GM19397 (cell line): Measurements from ENCODE around the gene FGF4.
"Not testable (repeated sequence)": the region's sequence is repeated elsewhere in the genome, so short reads cannot be mapped to it uniquely, and the experiment has no call there.

Experiments
- ATAC-seq: cut with Tn5 transposase; IDR thresholded peaks from one replicate; pipeline ENCODE4 v1.9.1; 2021; ENCODE audit warnings: mild to moderate bottlenecking, moderate library complexity; ENCODE audit not compliant: unreplicated experiment

The FGF4 gene

DNA sequence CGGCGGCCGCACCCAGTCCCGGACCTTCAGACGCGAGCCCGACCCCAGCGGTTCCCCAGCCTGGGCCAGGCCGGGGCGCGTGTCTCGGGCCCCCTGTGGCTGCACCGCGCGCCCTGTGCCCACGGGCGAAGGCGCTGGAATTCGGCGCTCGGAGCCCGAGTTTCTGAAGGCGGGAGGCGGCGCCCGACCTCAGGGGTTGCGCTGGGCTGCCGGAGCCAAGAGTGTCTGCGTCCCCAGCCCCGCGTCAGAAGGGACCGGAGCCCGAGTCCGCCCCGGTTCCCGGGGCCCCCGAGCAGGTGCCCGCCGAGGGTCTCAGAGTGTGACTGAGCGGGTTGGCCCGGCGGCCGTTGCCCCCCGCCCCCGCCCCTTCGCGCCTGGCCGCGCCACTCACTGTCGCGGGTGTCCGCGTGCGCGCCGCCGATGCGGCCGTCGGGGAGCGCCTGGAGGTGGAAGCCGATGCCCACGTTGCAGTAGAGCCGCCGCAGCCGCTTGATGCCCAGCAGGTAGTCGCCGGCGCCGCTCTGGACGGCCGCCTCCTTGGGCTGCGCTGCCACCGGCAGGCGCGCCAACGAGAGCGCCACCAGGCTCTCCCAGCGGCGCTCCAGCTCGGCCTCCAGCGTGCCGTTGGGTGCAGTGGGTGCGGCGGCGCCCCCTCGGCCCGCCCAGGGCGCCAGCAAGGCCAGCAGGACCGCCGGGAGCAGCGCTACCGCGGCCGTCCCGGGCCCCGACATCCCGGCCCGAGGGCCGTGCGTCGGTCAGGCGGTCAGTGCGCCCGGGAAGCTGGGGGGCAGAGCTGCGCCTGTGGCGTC is 583 bp downstream of the FGF4 start:
- ATAC-seq: no peak

DNA sequence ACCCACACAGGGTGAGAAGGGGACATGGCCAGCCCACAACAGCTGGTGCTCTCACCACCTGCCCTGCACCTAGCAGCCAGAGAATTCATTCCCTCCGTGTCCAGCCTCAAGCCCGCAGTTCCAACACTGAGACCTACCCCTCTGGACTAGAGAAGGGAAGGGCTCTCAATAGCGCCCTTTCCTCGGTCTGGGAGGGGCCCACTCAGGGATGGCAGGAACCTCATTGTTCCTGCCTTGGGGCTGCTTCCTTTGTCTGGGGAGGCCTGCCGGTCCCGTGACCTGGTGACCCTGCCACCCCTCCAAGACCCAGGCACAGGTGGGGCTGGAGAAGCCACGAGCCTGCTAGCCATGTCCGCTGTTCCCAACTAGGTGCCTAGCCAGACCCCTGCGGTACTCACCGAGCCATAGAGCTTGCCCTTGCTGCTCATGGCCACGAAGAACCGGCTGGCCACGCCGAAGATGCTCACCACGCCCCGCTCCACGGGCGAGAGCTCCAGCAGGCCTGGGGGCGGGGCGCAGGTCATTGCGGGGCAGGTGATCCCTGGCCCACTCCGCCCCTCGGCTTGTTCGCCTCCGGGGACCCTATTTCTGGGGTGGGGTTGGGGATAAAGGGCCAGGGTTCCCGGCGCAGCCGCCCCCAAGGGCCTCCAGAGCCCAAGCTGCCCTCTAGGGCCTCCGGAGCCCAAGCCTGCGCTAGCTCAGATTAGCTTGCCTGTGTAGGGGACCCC is 1.4 kb downstream of the FGF4 start:
- no peak for ATAC-seq

DNA sequence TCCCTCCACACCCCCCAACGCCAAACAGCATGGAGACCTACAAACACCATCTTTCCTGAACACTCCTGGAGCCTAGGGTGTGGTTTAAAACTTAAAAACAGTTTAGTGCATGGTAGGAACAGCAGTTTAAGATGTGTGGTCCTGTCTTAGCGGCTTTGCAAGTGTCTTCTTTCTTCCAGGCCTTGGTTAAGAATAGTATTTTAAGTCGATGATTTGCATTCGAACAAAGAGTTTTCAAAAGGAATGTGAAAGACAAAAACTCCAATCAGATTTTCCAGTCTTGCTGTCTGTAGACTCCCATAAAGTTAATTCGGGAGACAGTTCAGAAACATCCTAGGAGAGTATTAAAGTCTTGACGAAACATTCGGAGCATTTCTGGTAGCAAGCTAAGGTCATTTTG is 3.7 kb downstream of the FGF4 start:
- ATAC-seq: no peak

DNA sequence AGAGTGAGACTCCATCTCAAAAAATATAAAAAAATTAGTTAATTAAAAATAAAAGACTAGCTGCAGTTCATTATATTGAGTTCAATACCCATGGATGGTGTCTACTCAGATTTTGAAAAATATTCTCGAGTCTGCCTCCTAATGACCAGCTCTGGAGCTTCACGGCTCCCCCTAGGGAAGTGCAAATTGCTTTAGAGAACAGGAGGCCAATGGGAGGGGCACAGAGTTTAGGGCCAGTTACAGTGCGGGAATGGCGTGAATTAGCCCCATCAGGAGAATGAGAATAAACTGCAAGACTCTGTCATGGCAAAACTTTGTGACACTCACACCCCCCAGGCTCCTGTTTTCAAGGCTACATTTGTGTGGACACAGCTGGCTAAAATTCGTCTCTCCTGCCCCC is 4.6 kb downstream of the FGF4 start:
- no peak for ATAC-seq

GRCh38 chr11:69765498-69765995 is 9.6 kb downstream of the FGF4 start:
- no peak for ATAC-seq

DNA sequence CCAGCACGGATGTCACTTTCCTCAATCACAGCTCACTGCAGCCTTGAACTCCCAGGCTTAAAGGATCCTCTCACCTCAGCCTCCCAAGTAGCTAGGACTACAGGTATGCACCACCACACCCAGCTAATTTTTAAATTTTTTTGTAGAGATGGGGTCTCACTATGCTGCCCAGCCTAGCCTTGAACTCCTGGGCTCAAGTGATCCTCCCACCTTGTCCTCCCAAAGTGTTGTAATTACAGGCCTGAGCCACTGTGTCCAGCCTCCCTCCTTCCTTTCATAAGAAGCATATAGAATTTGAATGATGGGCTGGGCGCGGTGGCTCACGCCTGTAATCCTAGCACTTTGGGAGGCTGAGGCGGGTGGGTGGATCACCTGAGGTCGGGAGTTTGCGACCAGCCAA is 10.2 kb downstream of the FGF4 start:
- not testable (repeated sequence) for ATAC-seq

GRCh38 chr11:69760319-69760718 is 14.8 kb downstream of the FGF4 start:
- ATAC-seq: no peak

GRCh38 chr11:69752890-69753289 is 22.3 kb downstream of the FGF4 start:
- no peak for ATAC-seq

GRCh38 chr11:69750875-69751597 is 24.1 kb downstream of the FGF4 start:
- ATAC-seq: no peak

GRCh38 chr11:69750108-69750850 is 24.9 kb downstream of the FGF4 start:
- ATAC-seq: no peak

DNA sequence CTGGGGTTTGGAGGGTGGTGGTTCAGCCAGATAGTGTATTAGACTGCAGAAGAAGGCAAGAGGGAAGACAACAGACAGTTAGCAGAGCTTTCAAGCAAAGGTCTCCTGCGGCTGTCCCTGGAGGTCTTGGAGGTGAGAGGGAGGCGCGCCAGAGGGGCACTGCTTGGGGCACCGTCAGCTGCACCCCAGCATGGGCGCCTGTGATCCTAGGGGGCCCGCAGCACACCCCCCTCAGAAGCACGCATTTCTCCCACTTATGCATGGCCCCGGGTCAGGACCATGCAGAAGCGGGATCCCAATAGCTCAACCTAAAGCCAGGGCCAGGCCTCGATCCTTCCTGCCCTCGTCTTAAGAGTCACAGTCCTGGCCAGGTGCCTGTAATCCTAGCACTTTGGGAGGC is 26.5 kb downstream of the FGF4 start:
- no peak for ATAC-seq

DNA sequence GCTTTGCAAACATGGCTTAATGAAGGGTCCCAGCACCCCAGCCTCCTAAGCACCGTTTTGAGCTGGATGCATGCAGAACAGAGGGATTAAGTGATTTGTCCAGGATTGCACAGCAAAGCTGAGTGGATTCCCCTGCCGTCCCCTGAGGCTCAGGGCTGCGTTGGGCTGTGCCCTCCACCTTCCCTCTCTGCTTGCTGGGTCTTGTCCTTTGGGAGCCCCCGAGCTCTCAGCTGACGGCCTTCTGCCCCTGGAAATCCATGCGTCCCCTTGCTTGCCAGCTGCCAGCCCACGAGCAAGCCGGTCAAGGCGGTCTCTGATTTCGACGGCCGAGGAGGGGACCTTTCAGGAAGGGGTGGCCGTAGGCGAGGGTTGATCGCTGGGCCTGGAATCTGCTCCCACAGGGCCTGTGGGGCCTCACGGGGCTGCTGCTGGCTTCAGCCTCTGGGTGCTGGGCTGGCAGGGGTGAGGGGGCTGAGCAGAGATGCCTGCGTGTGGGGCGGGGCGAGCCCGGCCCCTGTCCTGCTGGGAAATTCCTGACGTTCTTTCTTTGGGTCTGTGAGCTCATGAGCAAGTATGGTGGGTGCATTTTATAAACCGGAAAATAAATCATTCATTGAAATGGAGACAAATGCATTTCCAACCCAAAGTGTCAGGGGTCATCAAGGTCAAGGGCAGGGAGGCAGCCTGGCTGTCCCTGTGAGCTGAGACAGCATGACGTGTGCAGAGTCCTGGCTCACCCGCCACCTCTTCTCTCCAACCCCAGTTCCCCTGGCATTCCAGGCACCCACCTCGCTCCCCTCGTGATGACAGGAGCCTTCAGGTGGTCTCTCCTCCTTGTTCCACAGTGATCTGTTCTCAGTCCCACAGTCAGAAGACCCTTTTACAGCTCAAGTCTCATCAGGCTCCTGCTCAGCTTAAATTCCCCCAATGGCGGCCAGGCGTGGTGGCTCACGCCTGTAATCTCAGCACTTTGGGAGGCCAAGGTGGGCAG is 28.1 kb downstream of the FGF4 start:
- ATAC-seq: no peak

DNA sequence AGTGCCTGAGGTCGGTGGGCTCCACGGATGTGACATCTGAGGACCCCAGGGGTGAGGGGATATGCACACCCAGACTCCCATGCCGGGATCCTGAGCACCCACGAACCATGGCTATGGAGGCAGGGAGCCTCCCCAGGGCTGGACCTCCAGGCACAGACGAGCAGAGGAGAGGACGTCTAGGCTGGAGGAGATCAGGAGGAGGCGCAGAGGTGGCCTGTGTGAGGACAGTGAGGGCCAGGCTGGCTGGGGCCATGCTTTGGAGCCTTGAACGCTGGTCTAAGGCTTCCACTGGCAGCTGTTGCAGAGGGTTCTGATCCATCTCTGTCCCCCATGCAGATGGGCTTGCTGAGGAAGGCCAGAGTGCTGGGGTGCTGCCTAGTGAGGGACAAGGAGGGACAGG is 29.0 kb downstream of the FGF4 start:
- no peak for ATAC-seq

GRCh38 chr11:69745201-69745600 is 29.9 kb downstream of the FGF4 start:
- ATAC-seq: no peak

DNA sequence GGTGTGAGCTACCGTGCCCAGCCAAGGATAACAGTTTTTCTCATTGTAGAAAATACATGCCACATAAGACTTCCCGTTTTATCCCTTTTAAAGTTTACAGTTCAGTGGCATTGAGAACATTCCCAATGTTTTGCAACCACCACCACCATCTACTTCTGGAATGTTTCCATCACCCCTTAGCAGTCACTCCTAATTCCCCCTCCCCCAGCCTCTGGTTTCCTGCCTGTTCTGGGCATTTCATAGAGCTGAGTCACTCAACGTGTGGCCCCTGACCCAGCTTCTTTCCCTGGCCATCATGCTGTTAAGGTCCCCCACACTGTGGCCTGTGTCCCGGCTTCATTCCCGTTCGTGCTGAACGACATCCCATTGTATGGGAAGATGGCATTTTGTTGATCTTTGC is 30.7 kb downstream of the FGF4 start:
- ATAC-seq: no peak

GRCh38 chr11:69734841-69735240 is 40.3 kb downstream of the FGF4 start:
- no peak for ATAC-seq

DNA sequence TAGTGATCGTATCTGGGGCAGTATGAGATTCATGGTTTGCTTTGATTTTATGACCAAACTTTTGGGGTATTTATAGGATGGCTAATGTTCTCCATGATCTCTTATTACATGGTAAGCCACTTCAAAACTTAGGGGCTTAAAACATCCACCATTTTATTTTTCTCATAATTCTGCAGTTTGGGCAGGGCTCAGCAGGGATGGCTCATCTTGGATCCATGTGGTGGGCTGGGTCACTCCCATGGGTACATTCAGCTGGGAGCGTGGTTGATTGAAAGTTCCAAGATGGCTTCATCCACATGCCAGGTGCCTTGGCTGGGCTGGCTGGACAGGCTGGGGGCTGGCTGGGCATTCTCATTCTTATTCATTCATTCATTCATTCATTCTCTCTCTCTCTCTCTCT is 40.8 kb downstream of the FGF4 start:
- no peak for ATAC-seq

DNA sequence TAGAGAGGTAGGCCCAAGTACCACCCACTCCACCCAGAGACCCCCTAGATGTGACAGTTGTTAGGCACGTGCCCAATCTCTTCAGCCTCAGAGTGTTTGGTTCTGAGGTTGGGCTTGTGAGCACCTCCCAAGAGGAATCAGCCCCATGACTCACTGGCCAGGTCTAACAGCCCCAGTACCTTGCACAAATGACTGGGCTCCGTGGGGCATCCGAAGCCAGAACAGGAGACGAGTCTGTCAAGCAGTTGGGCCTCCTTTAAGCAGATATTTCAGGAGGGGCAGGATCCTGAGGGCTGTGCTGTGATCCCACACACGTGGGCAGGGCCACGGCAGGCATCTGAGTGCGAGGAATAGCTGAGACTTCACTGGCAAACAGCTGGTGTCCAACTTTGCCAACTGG is 42.2 kb downstream of the FGF4 start:
- ATAC-seq: no peak

GRCh38 chr11:69731110-69731509 is 44.0 kb downstream of the FGF4 start:
- no peak for ATAC-seq

DNA sequence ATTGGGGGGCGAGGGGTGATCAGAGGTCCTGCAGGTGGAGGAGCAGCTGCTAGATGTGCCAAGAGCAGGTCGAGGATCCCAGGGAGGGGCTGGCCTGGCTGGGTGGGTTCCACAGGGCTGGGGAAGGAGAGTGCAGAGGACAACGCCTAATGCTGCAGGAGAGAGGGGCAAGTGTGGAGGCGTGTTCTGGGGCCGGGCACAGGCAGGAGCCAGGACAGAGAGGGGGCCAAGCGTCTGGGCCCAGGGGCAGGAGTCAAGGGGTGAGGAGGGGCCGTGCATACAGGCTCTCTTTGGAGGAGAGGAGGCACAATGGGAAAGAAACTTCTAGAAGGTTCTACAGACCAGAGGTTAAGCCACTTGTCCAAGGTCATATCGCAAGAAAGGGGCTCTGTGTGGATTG is 44.6 kb downstream of the FGF4 start:
- no peak for ATAC-seq
